ENCODE measurements around the gene MPHOSPH8.

Gene MPHOSPH8, protein sequence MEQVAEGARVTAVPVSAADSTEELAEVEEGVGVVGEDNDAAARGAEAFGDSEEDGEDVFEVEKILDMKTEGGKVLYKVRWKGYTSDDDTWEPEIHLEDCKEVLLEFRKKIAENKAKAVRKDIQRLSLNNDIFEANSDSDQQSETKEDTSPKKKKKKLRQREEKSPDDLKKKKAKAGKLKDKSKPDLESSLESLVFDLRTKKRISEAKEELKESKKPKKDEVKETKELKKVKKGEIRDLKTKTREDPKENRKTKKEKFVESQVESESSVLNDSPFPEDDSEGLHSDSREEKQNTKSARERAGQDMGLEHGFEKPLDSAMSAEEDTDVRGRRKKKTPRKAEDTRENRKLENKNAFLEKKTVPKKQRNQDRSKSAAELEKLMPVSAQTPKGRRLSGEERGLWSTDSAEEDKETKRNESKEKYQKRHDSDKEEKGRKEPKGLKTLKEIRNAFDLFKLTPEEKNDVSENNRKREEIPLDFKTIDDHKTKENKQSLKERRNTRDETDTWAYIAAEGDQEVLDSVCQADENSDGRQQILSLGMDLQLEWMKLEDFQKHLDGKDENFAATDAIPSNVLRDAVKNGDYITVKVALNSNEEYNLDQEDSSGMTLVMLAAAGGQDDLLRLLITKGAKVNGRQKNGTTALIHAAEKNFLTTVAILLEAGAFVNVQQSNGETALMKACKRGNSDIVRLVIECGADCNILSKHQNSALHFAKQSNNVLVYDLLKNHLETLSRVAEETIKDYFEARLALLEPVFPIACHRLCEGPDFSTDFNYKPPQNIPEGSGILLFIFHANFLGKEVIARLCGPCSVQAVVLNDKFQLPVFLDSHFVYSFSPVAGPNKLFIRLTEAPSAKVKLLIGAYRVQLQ

GRCh38 chr13:19633479-19634255 is at the start of gene MPHOSPH8:
MPHOSPH8 (plus strand) TSS chr13:19633659; CDS start chr13:19633749, 90 bp downstream.
- peak; percentile 81 for DNase-seq

DNA sequence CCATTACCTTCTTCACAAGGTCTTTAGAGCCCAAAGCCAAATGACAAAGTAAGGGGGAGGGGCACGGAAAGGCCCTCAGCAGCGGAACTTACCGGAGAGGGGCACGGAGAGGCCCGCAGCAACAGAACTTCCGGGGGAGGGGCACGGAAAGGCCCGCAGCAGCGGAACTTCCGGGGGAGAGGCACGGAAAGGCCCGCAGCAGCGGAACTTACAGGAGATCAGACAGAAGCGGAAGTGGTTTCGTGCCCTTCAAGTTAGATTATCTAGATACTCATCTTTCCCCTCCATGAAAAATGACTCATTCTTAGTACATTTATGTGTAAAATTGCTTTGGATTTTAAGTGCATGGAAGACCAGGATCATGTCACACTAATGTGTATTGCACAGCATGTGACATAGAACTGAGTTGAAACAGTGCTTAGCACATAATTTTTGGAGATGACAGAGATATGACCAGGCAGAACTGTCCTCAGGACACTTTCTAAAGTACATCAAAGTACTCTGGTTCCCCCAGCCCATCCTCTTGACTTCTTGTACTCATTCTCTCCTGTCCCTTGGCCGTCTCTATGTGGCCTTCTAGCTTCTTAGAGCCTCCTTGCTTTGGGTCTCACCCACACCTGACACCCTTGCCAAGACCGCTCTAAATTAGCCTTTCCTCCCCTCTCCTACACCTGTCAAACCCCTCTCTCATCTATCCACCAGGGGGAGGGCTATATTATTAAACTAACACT is 46.4 kb upstream of the MPHOSPH8 start:
- DNase-seq: no peak

DNA sequence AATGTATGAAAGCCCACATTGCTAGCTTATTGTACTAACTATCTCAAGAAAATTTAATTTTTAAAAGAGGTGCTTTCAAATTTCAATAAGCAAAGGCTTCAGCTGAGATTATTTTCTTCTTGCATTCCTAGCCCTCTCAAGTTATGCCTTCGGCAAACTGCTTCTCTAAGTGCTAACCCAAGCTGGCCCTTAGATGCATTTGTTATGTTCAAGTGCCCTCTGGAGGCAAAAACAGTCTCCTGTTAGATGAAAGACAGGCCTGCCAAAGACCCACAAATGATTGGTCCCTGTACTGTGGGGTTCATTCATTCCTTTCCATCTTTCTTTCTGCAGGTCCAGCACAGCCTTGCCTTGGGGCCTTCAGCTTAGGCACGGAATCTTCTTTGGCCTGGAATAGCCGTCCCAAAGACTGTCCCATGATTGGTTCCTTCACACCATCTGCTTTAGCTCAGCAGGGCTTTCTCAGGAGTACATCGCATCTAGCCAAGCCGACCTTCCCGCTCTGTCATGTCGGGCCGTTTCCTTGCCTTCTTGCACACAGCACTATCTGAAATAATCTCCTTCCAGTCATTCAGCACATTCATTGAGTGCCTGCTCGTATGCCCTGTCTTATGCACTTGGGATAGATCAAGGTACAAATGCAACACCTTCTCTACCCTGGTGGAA is 45.7 kb upstream of the MPHOSPH8 start:
- no peak for DNase-seq

GRCh38 chr13:19589312-19589711 is 44.1 kb upstream of the MPHOSPH8 start:
- DNase-seq: no peak

DNA sequence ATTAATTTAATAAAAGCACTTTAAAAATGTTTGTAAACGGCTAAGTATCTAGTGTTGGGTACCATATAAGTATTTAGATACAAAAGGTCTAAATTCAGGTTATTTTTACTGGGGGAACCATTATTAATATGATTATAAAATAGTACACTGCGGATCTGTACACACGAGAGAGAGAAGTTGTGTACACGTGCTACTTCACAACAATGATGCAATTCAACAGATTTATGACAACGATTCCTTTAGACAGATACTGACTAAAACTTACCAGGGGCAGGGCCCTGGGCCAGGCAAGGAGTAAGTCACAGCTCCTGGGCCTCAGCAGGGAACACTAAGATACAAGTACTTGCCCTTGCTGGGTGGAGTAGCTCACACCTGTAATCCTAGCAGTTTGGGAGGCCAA is 43.0 kb upstream of the MPHOSPH8 start:
- no peak for DNase-seq

DNA sequence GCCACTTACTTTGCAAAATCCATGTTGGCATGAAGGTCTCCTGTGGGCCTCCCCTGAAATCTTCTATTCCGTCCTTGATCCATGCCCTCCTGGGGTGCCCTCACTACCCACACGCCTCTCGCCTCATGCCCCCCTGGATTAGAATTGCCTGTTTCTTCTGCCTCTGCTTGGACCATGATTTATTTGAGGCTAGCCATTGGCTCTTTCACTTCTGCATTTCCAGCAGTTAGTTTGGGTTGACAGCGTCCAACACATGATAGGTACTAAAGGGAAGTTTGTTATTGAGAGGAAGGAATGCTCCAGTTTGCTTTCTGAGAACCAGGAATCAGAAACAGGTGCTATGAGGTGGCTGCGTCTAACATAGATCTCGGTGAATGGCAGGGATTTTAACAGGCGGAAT is 41.6 kb upstream of the MPHOSPH8 start:
- no peak for DNase-seq

- no peak for DNase-seq
These were observed 40.7 kb upstream of the MPHOSPH8 start for GRCh38 chr13:19592657-19593180.

DNA sequence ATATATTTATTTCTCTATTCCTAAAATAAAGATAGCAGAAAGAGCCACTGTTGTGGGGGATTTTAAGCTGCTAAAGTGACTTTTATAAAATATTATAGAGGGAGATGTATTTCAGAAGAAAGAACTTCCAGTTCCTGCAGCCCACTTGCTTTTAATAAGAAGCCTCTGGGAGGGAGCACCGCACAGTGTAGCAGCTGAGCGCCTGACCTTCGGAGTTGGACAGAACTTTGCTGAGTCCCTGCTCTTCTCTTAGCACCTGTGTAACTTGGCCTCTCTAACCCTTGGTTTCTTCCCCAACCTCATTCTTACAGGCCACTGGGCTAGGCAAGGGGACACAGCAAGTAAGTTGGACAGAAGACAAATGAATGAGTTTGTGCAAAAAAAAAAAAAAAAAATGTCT is 37.4 kb upstream of the MPHOSPH8 start:
- DNase-seq: no peak

GRCh38 chr13:19596960-19597361 is 36.5 kb upstream of the MPHOSPH8 start:
- DNase-seq: no peak

GRCh38 chr13:19597523-19597922 is 35.9 kb upstream of the MPHOSPH8 start:
- no peak for DNase-seq

- DNase-seq: no peak
These were observed 31.4 kb upstream of the MPHOSPH8 start for GRCh38 chr13:19601749-19602725.

- no peak for DNase-seq
These were observed 29.2 kb upstream of the MPHOSPH8 start for GRCh38 chr13:19604306-19604705.

DNA sequence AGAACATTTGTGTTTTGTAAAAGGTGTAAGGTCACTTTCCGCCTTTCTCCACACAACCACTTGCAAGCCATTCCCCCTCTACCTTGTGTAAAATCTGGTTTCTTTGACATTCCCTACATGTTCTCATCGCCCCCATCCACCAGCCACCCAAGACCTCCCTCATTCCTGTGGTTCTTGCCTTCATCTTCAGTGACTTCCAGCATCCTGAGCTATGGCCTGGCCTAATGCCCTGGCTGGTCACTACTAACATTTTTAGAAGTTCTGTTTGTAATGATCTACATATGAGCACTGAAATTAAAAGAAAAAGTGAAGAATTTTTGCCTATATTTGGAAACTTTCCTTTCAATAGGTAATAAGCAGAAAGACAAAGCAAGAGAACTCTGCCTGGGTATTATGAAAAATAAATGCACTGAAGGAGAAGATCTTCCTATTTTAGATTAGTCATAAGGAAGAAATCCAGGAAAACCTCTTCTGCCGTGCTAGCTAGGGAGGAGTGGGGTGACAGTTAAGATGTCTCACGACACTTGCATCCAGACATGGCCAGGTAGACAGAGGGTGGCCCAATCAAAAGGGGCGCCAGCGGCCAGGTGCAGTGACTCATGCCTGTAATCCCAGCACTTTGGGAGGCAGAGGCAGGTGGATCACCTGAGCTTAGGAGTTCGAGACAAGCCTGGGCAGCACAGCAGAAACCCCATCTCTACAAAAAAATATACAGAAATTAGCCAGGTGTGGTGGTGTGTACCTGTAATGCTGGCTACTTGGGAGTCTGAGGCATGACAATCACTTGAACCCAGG is 28.1 kb upstream of the MPHOSPH8 start:
- DNase-seq: no peak

DNA sequence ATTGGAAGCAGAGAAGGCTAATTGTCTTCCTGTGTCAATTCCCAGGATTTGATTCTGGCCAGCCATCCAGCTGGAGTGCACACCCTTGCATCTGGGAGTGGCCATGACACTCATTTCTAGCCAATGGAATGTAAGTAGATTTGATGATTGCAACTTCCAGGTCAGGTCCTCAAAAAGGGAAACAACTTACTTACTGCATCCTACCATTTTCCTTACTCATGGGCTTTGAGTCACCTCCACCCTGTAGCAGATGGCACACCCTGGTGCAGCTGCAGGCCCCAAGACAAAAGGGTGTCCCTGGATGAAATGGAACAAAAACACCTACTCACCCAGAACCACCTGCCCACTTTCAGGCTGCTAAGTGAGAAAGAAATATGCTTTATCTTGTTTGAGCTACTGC is 27.3 kb upstream of the MPHOSPH8 start:
- DNase-seq: no peak

DNA sequence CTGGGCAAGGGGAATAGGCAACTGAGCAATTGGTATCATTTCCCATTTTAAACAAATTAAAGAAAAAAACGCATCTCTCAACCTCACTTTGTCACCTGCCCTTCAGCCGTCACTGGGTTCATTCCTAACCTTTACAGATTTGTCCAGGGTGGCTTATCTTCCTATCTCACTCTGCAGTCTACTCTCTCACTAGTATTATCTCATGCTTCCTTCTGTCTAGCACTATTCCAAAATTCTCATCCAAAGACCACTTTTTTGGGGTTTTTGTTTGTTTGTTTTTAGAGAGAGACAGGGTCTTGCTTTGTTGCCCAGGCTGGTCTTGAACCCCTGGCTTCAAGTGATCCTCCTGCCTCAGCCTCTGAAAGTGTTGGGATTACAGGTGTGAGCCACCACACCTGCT is 26.7 kb upstream of the MPHOSPH8 start:
- no peak for DNase-seq

DNA sequence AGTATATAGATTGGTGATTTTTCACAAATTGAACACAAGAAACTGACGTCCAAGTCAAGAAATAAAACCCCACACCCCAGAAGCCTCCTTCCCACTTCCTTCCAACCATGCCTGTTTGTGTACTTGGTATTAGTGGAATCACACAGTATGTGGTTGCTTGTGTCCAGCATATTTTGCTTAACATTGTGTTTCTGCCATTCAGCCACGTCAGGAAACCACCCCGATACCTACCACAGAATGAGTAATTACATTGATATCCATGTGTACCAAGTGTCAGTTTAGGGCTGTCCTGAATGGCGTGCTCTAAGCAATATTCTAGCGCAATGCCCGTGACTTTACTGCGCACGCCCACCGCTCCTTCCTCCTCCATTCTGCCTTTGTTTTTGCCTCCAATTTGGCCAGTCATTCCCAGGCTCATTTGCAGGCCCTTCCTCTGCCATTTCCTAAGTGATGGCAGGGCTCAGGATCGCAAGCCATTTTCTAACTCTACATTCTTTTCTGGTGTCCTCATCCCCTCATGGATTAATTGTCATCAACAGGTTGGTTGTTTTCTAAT is 25.9 kb upstream of the MPHOSPH8 start:
- DNase-seq: no peak

GRCh38 chr13:19618977-19619376 is 14.5 kb upstream of the MPHOSPH8 start:
- DNase-seq: no peak

GRCh38 chr13:19622193-19622592 is 11.3 kb upstream of the MPHOSPH8 start:
- DNase-seq: no peak

DNA sequence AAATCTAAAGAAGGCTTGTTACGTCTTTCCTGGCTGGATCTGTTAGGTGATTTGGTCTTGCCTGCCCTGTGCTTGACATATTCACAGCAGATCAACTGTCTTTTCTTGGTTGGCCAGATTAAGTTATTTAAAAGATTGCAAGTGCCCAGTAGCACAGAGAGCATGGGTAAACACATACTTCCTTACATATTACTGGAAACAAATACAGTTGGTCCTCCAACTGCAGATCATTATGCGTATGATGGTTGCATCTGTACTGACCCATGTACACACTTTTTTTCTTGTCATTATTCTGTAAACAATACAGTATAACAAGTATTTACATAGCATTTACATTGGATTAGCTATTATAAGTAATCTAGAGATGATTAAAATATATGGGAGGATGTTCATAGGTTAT is 9.2 kb upstream of the MPHOSPH8 start:
- DNase-seq: no peak

Measured in NCI-H1436 (cell line).